GM12878 (cell line): ENCODE results near the gene FREY1. TPM values are rescaled to one million over a fixed set of nuclear protein-coding genes. Genes with fewer than 3 reads are reported as not detected.

Source experiments
- BACH1 ChIP-seq: fragments of 450-650 bp; IDR thresholded peaks from 2 replicates; pipeline ENCODE4 v1.6.1; 2017; ENCODE audit warnings: mild to moderate bottlenecking, borderline replicate concordance
- CREM ChIP-seq: IDR thresholded peaks from 2 replicates; pipeline ENCODE4 v1.6.1; 2014; ENCODE audit warnings: antibody characterized with exemption, low read depth
- E2F4 ChIP-seq: IDR thresholded peaks from 2 replicates; pipeline ENCODE4 v1.6.1; 2012; ENCODE audit warnings: low read depth, low read length, improper control_type of control experiment
- E2F8 ChIP-seq: fragments of 450-650 bp; IDR thresholded peaks from 2 replicates; pipeline ENCODE4 v1.6.1; 2018; ENCODE audit warnings: mild to moderate bottlenecking, low read depth, moderate library complexity; ENCODE audit not compliant: partially characterized antibody
- ESRRA ChIP-seq: IDR thresholded peaks from 2 replicates; pipeline ENCODE4 v1.6.1; 2012; ENCODE audit warnings: mild to moderate bottlenecking, low read length, improper control_type of control experiment
- FOXK2 ChIP-seq: fragments of 450-650 bp; IDR thresholded peaks from 2 replicates; pipeline ENCODE4 v1.6.1; 2017; ENCODE audit warnings: mild to moderate bottlenecking, moderate library complexity
- HDAC2 ChIP-seq: fragments of 200-600 bp; sonication (generic); IDR thresholded peaks from 2 replicates; pipeline ENCODE4 v1.6.1; 2017
- JUNB ChIP-seq: IDR thresholded peaks from 2 replicates; pipeline ENCODE4 v1.6.1; 2016; ENCODE audit warnings: antibody characterized with exemption, mild to moderate bottlenecking
- JUND ChIP-seq: IDR thresholded peaks from 2 replicates; pipeline ENCODE4 v1.6.1; 2012; ENCODE audit warnings: low read depth, mild to moderate bottlenecking, low read length, improper control_type of control experiment, moderate library complexity
- MTA3 ChIP-seq: IDR thresholded peaks from 2 replicates; pipeline ENCODE4 v1.6.1; 2012; ENCODE audit warnings: low read length, inconsistent platforms, borderline replicate concordance
- MYC ChIP-seq: IDR thresholded peaks from 2 replicates; pipeline ENCODE4 v1.6.1; 2011; ENCODE audit warnings: mild to moderate bottlenecking, low read length, moderate library complexity, inconsistent platforms; ENCODE audit not compliant: insufficient read depth, insufficient replicate concordance, insufficient read length, severe bottlenecking
- PML ChIP-seq: IDR thresholded peaks from 2 replicates; pipeline ENCODE4 v1.6.1; 2012; ENCODE audit warnings: low read length, inconsistent platforms
- RAD21 ChIP-seq: IDR thresholded peaks from 2 replicates; pipeline ENCODE4 v1.6.1; 2011; ENCODE audit warnings: mild to moderate bottlenecking, low read depth, low read length, moderate library complexity; ENCODE audit not compliant: insufficient read depth
- SUPT20H ChIP-seq: IDR thresholded peaks from 2 replicates; pipeline ENCODE4 v1.6.1; 2011; ENCODE audit warnings: low read depth, mild to moderate bottlenecking, low read length, moderate library complexity, borderline replicate concordance; ENCODE audit not compliant: control insufficient read depth
- polyA plus RNA-seq, 11 experiments: library from polyadenylated mRNA; depleted of rRNA in 4 of 11; unstranded in 6 of 11; stranded (reverse) in 5 of 11; fragments of >200 nt; fragmentation: Nextera tagmentation in 4 of 11; fragmentation: Illumina TruSeq in 1 of 11; extraction: Ambion mirVana in 4 of 11; extraction: Trizol in 1 of 11; gene quantifications; 1 replicate in 1 of 11; 2 replicates in 10 of 11; pipeline versions ENCODE4 v1.2.1 to v1.2.3, GENCODE V29; 2011 to 2016; ENCODE audit warnings: inconsistent platforms in 2 of 11, missing spikeins in 2 of 11, low read depth in 1 of 11
- total RNA-seq, 4 experiments: library from RNA; depleted of rRNA in 3 of 4; stranded (reverse); fragments of >200 nt in 3 of 4; fragmentation: Illumina TruSeq in 1 of 4; extraction: Trizol in 1 of 4; gene quantifications; 2 replicates each; pipeline versions ENCODE4 v1.2.1 to v1.2.3, GENCODE V29; 2013 to 2021
- TF ChIP-seq, protein P1 (sequence below): fragments of 450-650 bp; IDR thresholded peaks from 2 replicates; pipeline ENCODE4 v1.6.1; 2017; ENCODE audit warnings: low read depth, mild to moderate bottlenecking, moderate library complexity
- TF ChIP-seq, protein P2 (sequence below): fragments of 450-650 bp; IDR thresholded peaks from 2 replicates; pipeline ENCODE4 v1.6.1; 2016; ENCODE audit warnings: mild to moderate bottlenecking, moderate library complexity, borderline replicate concordance
- TF ChIP-seq, protein P3 (sequence below): fragments of 450-650 bp; IDR thresholded peaks from 2 replicates; pipeline ENCODE4 v1.6.1; 2017; ENCODE audit warnings: borderline replicate concordance
- TF ChIP-seq, protein P4 (sequence below): IDR thresholded peaks from 2 replicates; pipeline ENCODE4 v1.6.1; 2011; ENCODE audit warnings: low read depth, mild to moderate bottlenecking, low read length, moderate library complexity, borderline replicate concordance; ENCODE audit errors: extremely low read depth

Gene FREY1
- total and polyA plus RNA-seq, 10 of the 15 experiments (the other 5 are each of a cell fraction or from before 2014, with no cell fraction given), result 0.13 to 1.7 (median 0.39) TPM; not detected in 3

DNA sequence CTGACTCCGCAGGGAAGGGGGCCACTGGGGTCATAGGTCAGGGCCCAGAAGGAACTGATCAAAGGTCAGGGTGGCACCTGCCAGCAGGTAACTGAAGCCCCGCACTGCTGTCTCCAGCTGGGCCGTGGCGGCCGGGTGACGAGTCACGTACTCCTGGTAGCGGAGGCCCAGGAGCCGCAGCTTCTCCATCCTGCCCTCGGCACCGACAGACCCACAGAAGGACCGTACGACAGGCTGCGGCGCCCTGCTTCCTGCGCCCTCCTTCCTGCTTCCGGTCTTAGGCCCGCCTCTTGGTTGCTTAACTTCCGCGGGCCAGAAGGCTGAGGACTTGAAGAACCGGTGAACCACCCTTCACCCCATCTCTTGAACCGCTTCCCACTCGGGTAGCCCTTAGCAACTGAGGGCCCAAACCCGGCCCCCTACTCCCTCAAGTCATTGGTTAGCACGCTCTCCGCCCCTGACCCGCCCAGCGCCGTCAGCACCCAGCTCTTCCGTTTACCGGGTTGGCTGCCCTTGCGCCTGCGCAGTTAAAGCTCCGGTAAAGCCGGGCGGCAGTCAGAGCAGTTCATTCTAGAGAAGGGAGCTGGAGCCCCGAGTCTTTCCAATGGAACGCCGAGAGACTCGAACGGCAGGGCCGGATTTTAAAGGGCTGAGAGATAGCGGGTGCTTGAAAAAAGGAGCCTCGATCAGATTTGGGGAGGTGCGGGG lies 10.7 kb upstream of the FREY1 start, which contains the start of gene PEX16 (continued):
- TF ChIP-seq MYC (no peak), BACH1 (peak; percentile 67), FOXK2 (no peak), E2F4 (no peak), HDAC2 (no peak), CREM (no peak), RAD21 (no peak), JUND (no peak), PML (peak; percentile 58; the same call in 1 of the 2 replicates), SUPT20H (no peak), ESRRA (0 out of 2 replicates have a peak, but pooled peaks have one; percentile 27), JUNB (no peak), E2F8 (peak; percentile 94), MTA3 (no peak)
- TF ChIP-seq, protein P1, sequence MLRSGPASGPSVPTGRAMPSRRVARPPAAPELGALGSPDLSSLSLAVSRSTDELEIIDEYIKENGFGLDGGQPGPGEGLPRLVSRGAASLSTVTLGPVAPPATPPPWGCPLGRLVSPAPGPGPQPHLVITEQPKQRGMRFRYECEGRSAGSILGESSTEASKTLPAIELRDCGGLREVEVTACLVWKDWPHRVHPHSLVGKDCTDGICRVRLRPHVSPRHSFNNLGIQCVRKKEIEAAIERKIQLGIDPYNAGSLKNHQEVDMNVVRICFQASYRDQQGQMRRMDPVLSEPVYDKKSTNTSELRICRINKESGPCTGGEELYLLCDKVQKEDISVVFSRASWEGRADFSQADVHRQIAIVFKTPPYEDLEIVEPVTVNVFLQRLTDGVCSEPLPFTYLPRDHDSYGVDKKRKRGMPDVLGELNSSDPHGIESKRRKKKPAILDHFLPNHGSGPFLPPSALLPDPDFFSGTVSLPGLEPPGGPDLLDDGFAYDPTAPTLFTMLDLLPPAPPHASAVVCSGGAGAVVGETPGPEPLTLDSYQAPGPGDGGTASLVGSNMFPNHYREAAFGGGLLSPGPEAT, result peak; percentile 89
- TF ChIP-seq, protein P2, sequence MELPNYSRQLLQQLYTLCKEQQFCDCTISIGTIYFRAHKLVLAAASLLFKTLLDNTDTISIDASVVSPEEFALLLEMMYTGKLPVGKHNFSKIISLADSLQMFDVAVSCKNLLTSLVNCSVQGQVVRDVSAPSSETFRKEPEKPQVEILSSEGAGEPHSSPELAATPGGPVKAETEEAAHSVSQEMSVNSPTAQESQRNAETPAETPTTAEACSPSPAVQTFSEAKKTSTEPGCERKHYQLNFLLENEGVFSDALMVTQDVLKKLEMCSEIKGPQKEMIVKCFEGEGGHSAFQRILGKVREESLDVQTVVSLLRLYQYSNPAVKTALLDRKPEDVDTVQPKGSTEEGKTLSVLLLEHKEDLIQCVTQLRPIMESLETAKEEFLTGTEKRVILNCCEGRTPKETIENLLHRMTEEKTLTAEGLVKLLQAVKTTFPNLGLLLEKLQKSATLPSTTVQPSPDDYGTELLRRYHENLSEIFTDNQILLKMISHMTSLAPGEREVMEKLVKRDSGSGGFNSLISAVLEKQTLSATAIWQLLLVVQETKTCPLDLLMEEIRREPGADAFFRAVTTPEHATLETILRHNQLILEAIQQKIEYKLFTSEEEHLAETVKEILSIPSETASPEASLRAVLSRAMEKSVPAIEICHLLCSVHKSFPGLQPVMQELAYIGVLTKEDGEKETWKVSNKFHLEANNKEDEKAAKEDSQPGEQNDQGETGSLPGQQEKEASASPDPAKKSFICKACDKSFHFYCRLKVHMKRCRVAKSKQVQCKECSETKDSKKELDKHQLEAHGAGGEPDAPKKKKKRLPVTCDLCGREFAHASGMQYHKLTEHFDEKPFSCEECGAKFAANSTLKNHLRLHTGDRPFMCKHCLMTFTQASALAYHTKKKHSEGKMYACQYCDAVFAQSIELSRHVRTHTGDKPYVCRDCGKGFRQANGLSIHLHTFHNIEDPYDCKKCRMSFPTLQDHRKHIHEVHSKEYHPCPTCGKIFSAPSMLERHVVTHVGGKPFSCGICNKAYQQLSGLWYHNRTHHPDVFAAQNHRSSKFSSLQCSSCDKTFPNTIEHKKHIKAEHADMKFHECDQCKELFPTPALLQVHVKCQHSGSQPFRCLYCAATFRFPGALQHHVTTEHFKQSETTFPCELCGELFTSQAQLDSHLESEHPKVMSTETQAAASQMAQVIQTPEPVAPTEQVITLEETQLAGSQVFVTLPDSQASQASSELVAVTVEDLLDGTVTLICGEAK, result peak; percentile 95
- TF ChIP-seq, protein P3, sequence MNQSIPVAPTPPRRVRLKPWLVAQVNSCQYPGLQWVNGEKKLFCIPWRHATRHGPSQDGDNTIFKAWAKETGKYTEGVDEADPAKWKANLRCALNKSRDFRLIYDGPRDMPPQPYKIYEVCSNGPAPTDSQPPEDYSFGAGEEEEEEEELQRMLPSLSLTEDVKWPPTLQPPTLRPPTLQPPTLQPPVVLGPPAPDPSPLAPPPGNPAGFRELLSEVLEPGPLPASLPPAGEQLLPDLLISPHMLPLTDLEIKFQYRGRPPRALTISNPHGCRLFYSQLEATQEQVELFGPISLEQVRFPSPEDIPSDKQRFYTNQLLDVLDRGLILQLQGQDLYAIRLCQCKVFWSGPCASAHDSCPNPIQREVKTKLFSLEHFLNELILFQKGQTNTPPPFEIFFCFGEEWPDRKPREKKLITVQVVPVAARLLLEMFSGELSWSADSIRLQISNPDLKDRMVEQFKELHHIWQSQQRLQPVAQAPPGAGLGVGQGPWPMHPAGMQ, result no peak
- TF ChIP-seq, protein P4, sequence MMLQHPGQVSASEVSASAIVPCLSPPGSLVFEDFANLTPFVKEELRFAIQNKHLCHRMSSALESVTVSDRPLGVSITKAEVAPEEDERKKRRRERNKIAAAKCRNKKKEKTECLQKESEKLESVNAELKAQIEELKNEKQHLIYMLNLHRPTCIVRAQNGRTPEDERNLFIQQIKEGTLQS, result no peak
